Suprapubic skin (tissue), 4 donors: Measurements from ENCODE around the gene CALN1. TPM values are rescaled to one million over a fixed set of nuclear protein-coding genes. Genes with fewer than 3 reads are reported as not detected.

ENCODE experiments used
- DNase-seq, 2 donors: peaks; one replicate each; pipeline ENCODE4 v3.0.0-alpha.2; 2019; ENCODE audit warnings: low spot score in 2 of 2
- H3K27ac ChIP-seq: fragments of 200-600 bp; sonication (generic); one replicate; pipeline ENCODE4 v1.5.1; 2019
- H3K27me3 ChIP-seq: fragments of 200-600 bp; sonication (generic); one replicate; pipeline ENCODE4 v1.5.1; 2019
- H3K36me3 ChIP-seq: fragments of 200-600 bp; sonication (generic); one replicate; pipeline ENCODE4 v1.5.1; 2019
- H3K4me1 ChIP-seq: fragments of 200-600 bp; sonication (generic); one replicate; pipeline ENCODE4 v1.5.1; 2019
- H3K4me3 ChIP-seq: fragments of 200-600 bp; sonication (generic); one replicate; pipeline ENCODE4 v1.5.1; 2019; ENCODE audit warnings: mild to moderate bottlenecking
- H3K9me3 ChIP-seq: fragments of 200-600 bp; sonication (generic); one replicate; pipeline ENCODE4 v1.5.1; 2019
- CTCF ChIP-seq, 2 donors: fragments of 200-600 bp in 1 of 2; fragments of 450-650 bp in 1 of 2; sonication (generic) in 1 of 2; IDR thresholded peaks; one replicate each; pipeline ENCODE4 v1.5.1; 2016 to 2019; ENCODE audit warnings: antibody characterized with exemption in 2 of 2, mild to moderate bottlenecking in 1 of 2, moderate library complexity in 1 of 2
- EP300 ChIP-seq: sonication (generic); formaldehyde crosslinking; IDR thresholded peaks from one replicate; pipeline ENCODE4 v1.6.1; 2017; ENCODE audit warnings: antibody characterized with exemption
- POLR2A ChIP-seq, 2 donors: fragments of 450-650 bp; IDR thresholded peaks; one replicate each; pipeline ENCODE4 v1.6.1; 2017; ENCODE audit warnings: antibody characterized with exemption in 2 of 2, mild to moderate bottlenecking in 2 of 2, moderate library complexity in 2 of 2
- POLR2AphosphoS5 ChIP-seq, 3 donors: sonication (generic); formaldehyde crosslinking; IDR thresholded peaks; one replicate each; pipeline ENCODE4 v1.6.1; 2017; ENCODE audit warnings: antibody characterized with exemption in 3 of 3
- WGBS: methylation state at CpG from one replicate; pipeline ENCODE4 v1.1.5; 2018; 5-methylcytosine and 5-hydroxymethylcytosine counted together
- total RNA-seq, 4 donors: library from RNA; depleted of rRNA; stranded (reverse); fragments of >200 nt; gene quantifications; one replicate each; pipeline ENCODE4 v1.1.0, GENCODE V29; 2016

Gene CALN1
- total RNA-seq, 4 donors from 2014 or later, result 0.91 to 10.0 (median 3.9) TPM

- TF ChIP-seq POLR2AphosphoS5 (IDR thresholded peaks at IDR 0.05), result no peak
- TF ChIP-seq CTCF (IDR thresholded peaks at IDR 0.05), result no peak
- no peak for TF ChIP-seq EP300
- no peak for TF ChIP-seq POLR2A (IDR thresholded peaks at IDR 0.05)
- H3K9me3 ChIP-seq, result no peaks in the 10 kb centered on the region
- H3K4me1 ChIP-seq, result no peaks in the 10 kb centered on the region
- H3K4me3 ChIP-seq, result no peak overlapping the region
- WGBS, result 50% methylated on average over 1 of the region's 1 CpG
- DNase-seq, result no peak
- no peaks in the 10 kb centered on the region for H3K36me3 ChIP-seq
- no peak overlapping the region for H3K27ac ChIP-seq
- H3K27me3 ChIP-seq, result no peaks in the 10 kb centered on the region
Measured at GRCh38 chr7:72035266-72035665, 376.9 kb downstream of the CALN1 start.

GRCh38 chr7:72032934-72033333 is 379.2 kb downstream of the CALN1 start:
- Histone ChIP-seq H3K9me3 (no peaks in the 10 kb centered on the region), H3K36me3 (no peaks in the 10 kb centered on the region), H3K27ac (no peak overlapping the region), H3K27me3 (no peaks in the 10 kb centered on the region), H3K4me1 (no peaks in the 10 kb centered on the region), H3K4me3 (no peak overlapping the region)
- TF ChIP-seq POLR2A (IDR thresholded peaks at IDR 0.05), result no peak
- no peak for TF ChIP-seq CTCF (IDR thresholded peaks at IDR 0.05)
- TF ChIP-seq POLR2AphosphoS5 (IDR thresholded peaks at IDR 0.05), result no peak
- TF ChIP-seq EP300, result no peak
- no peak for DNase-seq
- WGBS, result 6% methylated on average over 1 of the region's 1 CpG

- Histone ChIP-seq H3K27ac (no peak overlapping the region), H3K36me3 (no peaks in the 10 kb centered on the region), H3K4me1 (no peaks in the 10 kb centered on the region), H3K4me3 (no peak overlapping the region), H3K9me3 (no peaks in the 10 kb centered on the region), H3K27me3 (no peaks in the 10 kb centered on the region)
- TF ChIP-seq POLR2AphosphoS5 (IDR thresholded peaks at IDR 0.05), result no peak
- no peak for DNase-seq
- WGBS, result 94% methylated on average over 4 of the region's 4 CpGs
Measured at GRCh38 chr7:72030994-72031667, 381.0 kb downstream of the CALN1 start.

GRCh38 chr7:72028267-72028666 is 383.9 kb downstream of the CALN1 start:
- no peak for DNase-seq
- WGBS, result 70% methylated on average over 6 of the region's 6 CpGs

GRCh38 chr7:72025381-72025960 is 386.7 kb downstream of the CALN1 start:
- no peak for DNase-seq
- Histone ChIP-seq H3K27ac (no peak overlapping the region), H3K36me3 (no peaks in the 10 kb centered on the region), H3K9me3 (no peaks in the 10 kb centered on the region), H3K4me1 (no peaks in the 10 kb centered on the region), H3K4me3 (no peak overlapping the region), H3K27me3 (no peaks in the 10 kb centered on the region)
- TF ChIP-seq EP300 (no peak), CTCF (IDR thresholded peaks at IDR 0.05) (no peak), POLR2AphosphoS5 (IDR thresholded peaks at IDR 0.05) (no peak), POLR2A (IDR thresholded peaks at IDR 0.05) (no peak)
- WGBS, result 65% methylated on average over 3 of the region's 3 CpGs

More at GRCh38 chr7:72028267-72028666, 383.9 kb downstream of the CALN1 start:
- H3K27ac ChIP-seq, result no peak overlapping the region
- H3K36me3 ChIP-seq, result no peaks in the 10 kb centered on the region
- H3K4me3 ChIP-seq, result no peak overlapping the region
- H3K27me3 ChIP-seq, result no peaks in the 10 kb centered on the region
- TF ChIP-seq POLR2AphosphoS5 (IDR thresholded peaks at IDR 0.05), result no peak
- no peak for TF ChIP-seq CTCF (IDR thresholded peaks at IDR 0.05)
- H3K4me1 ChIP-seq, result no peaks in the 10 kb centered on the region
- H3K9me3 ChIP-seq, result no peaks in the 10 kb centered on the region
